Omental fat pad (tissue), 4 donors: ENCODE measurements around the gene BAIAP2. TPM values are rescaled to one million over a fixed set of nuclear protein-coding genes. Genes with fewer than 3 reads are reported as not detected.

Source experiments
- ATAC-seq: fragments of 150-250 bp; one replicate; pipeline ENCODE4 v1.9.1; 2016; ENCODE audit warnings: mild to moderate bottlenecking, moderate library complexity; ENCODE audit not compliant: low FRiP score
- DNase-seq: peaks from one replicate; pipeline ENCODE4 v3.0.0-alpha.2; 2019; ENCODE audit warnings: low spot score
- total RNA-seq, 4 donors: library from RNA; depleted of rRNA; stranded (reverse); fragments of >200 nt; gene quantifications; one replicate each; pipeline ENCODE4 v1.1.0, GENCODE V29; 2016
- TF ChIP-seq, protein P1 (sequence below), 3 donors: fragments of 450-650 bp; IDR thresholded peaks; one replicate each; pipeline ENCODE4 v1.5.1; 2016 to 2017; ENCODE audit warnings: antibody characterized with exemption in 3 of 3, mild to moderate bottlenecking in 3 of 3, moderate library complexity in 2 of 3

Gene BAIAP2
- total RNA-seq, 4 donors from 2014 or later, result 15.9 to 50.2 (median 36.4) TPM

- DNase-seq, result no peak
- TF ChIP-seq, protein P1, sequence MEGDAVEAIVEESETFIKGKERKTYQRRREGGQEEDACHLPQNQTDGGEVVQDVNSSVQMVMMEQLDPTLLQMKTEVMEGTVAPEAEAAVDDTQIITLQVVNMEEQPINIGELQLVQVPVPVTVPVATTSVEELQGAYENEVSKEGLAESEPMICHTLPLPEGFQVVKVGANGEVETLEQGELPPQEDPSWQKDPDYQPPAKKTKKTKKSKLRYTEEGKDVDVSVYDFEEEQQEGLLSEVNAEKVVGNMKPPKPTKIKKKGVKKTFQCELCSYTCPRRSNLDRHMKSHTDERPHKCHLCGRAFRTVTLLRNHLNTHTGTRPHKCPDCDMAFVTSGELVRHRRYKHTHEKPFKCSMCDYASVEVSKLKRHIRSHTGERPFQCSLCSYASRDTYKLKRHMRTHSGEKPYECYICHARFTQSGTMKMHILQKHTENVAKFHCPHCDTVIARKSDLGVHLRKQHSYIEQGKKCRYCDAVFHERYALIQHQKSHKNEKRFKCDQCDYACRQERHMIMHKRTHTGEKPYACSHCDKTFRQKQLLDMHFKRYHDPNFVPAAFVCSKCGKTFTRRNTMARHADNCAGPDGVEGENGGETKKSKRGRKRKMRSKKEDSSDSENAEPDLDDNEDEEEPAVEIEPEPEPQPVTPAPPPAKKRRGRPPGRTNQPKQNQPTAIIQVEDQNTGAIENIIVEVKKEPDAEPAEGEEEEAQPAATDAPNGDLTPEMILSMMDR (IDR thresholded peaks at IDR 0.05), result no peak
- ATAC-seq, result no peak
These were observed 86.0 kb downstream of the BAIAP2 start for GRCh38 chr17:81120695-81121621.

- TF ChIP-seq, protein P1 (IDR thresholded peaks at IDR 0.05), result no peak
- ATAC-seq (no peak), DNase-seq (no peak)
These were observed 87.1 kb downstream of the BAIAP2 start for GRCh38 chr17:81121841-81122733.

GRCh38 chr17:81123052-81124048 lies 88.4 kb downstream of the BAIAP2 start:
- ATAC-seq (no peak), DNase-seq (no peak)
- TF ChIP-seq, protein P1 (IDR thresholded peaks at IDR 0.05), result no peak

DNA sequence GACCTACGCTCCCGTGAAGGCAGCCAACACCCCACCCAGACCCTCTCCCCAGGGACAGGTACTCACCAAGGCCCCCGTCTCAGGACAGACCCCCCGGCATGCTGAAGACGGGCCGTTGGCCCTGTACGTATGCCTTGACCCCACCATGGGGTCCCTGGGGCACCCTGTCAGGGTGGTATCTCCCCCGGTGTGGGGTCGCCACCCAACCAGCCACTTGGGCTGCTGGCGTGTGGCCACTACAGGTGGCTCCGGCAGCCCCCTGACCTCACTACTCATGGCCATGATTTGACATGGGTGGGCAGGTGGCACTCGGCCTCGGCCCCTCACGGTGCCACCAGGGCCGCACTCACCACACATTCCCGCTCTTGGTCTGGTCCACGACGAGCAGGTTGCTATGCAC lies 89.4 kb downstream of the BAIAP2 start:
- no peak for DNase-seq
- TF ChIP-seq, protein P1 (IDR thresholded peaks at IDR 0.05), result no peak
- no peak for ATAC-seq

DNA sequence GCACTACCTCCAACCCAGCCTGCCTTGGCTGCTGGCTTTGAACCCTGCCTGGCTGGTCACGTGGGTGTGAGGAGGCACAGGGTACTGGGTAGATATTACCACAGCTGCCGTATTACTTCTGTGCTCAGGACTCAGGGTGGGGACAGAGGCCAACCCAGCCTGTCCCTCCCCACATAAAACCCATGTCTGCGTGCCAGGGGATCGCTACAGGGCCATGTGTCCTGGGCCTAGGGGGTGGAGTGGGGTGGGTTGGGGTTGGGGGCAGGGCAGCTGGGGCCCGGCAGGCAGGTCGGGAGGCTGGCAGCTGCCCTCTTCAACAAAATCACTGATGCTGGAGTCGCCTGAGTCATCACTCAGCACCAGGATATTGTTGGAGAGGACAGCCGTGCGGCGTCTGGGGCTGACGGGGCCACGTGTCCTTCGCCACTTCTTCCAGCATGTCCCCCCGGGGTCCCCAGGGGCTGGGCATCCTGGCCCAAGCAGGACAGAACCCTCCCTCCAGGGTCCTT lies 90.7 kb downstream of the BAIAP2 start:
- DNase-seq (no peak), ATAC-seq (no peak)
- TF ChIP-seq, protein P1 (IDR thresholded peaks at IDR 0.05), result no peak
